Peyer's patch (tissue), 4 donors: ENCODE data around the gene ZNF362.

Source experiments
- CTCF ChIP-seq, 6 experiments: fragments of 450-650 bp in 4 of 6; fragments of 200-600 bp in 2 of 6; sonication (generic) in 1 of 6; IDR thresholded peaks; one replicate each; pipeline ENCODE4 v1.5.1; 2017 to 2019; ENCODE audit warnings: antibody characterized with exemption in 6 of 6, mild to moderate bottlenecking in 3 of 6, moderate library complexity in 1 of 6
- POLR2A ChIP-seq, 2 donors: fragments of 450-650 bp; IDR thresholded peaks; one replicate each; pipeline ENCODE4 v1.5.1; 2017; ENCODE audit warnings: antibody characterized with exemption in 2 of 2, mild to moderate bottlenecking in 2 of 2, moderate library complexity in 2 of 2

- no peak for TF ChIP-seq CTCF (IDR thresholded peaks at IDR 0.05)
- TF ChIP-seq POLR2A (IDR thresholded peaks at IDR 0.05), result no peak
These were observed 77.8 kb downstream of the ZNF362 start for GRCh38 chr1:33334081-33334552.
